Measurements from ENCODE around the gene MACIR. TPM values are rescaled to one million over a fixed set of nuclear protein-coding genes. Genes with fewer than 3 reads are reported as not detected.

The MACIR gene
- total RNA-seq, 4 donors from 2014 or later = 8.4 to 10.4 (median 9.5) TPM

GRCh38 chr5:103275851-103276250 lies 17.3 kb downstream of the MACIR start:
- DNase-seq (ENCODE audit: extremely low spot score) = no peak
- intact Hi-C loops (cut with DNase I) = no loop called here
- no peak overlapping the region for H3K4me3 ChIP-seq
- no peaks in the 10 kb centered on the region for H3K27me3 ChIP-seq
- WGBS = 91% methylated on average over 9 of the region's 12 CpGs
- no peak overlapping the region for H3K27ac ChIP-seq (replicated peaks in 1 of 4)
- TF ChIP-seq EP300 (IDR thresholded peaks at IDR 0.05) = no peak
- peaks cover 9 to 13% (median 12%) of the 10 kb centered on the region in 4 donors for H3K36me3 ChIP-seq
- no peaks in the 10 kb centered on the region for H3K9me3 ChIP-seq
- H3K4me1 ChIP-seq = peaks cover 0 to 23% (median 20%) of the 10 kb centered on the region in 4 donors

- intact Hi-C loops (cut with DNase I) = no loop called here
- WGBS = 95% methylated on average over 3 of the region's 3 CpGs
- Histone ChIP-seq H3K27ac (replicated peaks in 1 of 4) (no peak overlapping the region), H3K27me3 (no peaks in the 10 kb centered on the region), H3K4me1 (no peaks in the 10 kb centered on the region), H3K4me3 (no peak overlapping the region), H3K9me3 (no peaks in the 10 kb centered on the region), H3K36me3 (peaks cover 6 to 10% (median 8%) of the 10 kb centered on the region in 4 donors)
- TF ChIP-seq CTCF (IDR thresholded peaks at IDR 0.05) = no peak
- no peak for DNase-seq (ENCODE audit: extremely low spot score)
Measured at GRCh38 chr5:103280967-103281366, 22.4 kb downstream of the MACIR start.

GRCh38 chr5:103283120-103283519 lies 24.6 kb downstream of the MACIR start:
- no peak overlapping the region for H3K27ac ChIP-seq (replicated peaks in 1 of 4)
- H3K4me3 ChIP-seq = no peak overlapping the region
- DNase-seq (ENCODE audit: extremely low spot score) = no peak
- intact Hi-C loops (cut with DNase I) = no loop called here
- no peaks in the 10 kb centered on the region for H3K36me3 ChIP-seq
- TF ChIP-seq POLR2A (IDR thresholded peaks at IDR 0.05; ENCODE audit: low read depth) (no peak), CTCF (IDR thresholded peaks at IDR 0.05) (no peak), POLR2AphosphoS5 (IDR thresholded peaks at IDR 0.05) (no peak), EP300 (IDR thresholded peaks at IDR 0.05) (no peak)
- no peaks in the 10 kb centered on the region for H3K27me3 ChIP-seq
- H3K4me1 ChIP-seq = no peaks in the 10 kb centered on the region
- no peaks in the 10 kb centered on the region for H3K9me3 ChIP-seq
- 84% methylated on average over 2 of the region's 2 CpGs for WGBS

GRCh38 chr5:103283869-103284268 lies 25.3 kb downstream of the MACIR start:
- intact Hi-C loops (cut with DNase I) = no loop called here
- Histone ChIP-seq H3K36me3 (no peaks in the 10 kb centered on the region), H3K4me1 (no peaks in the 10 kb centered on the region), H3K27ac (replicated peaks in 1 of 4) (no peak overlapping the region), H3K9me3 (no peaks in the 10 kb centered on the region), H3K4me3 (no peak overlapping the region), H3K27me3 (no peaks in the 10 kb centered on the region)
- no peak for DNase-seq (ENCODE audit: extremely low spot score)
- TF ChIP-seq EP300 (IDR thresholded peaks at IDR 0.05) (no peak), POLR2AphosphoS5 (IDR thresholded peaks at IDR 0.05) (no peak), POLR2A (IDR thresholded peaks at IDR 0.05; ENCODE audit: low read depth) (no peak), CTCF (IDR thresholded peaks at IDR 0.05) (no peak)
- WGBS = 100% methylated on average over 3 of the region's 3 CpGs

GRCh38 chr5:103286622-103287021 lies 28.1 kb downstream of the MACIR start:
- DNase-seq (ENCODE audit: extremely low spot score) = no peak
- H3K4me3 ChIP-seq = no peak overlapping the region
- no peaks in the 10 kb centered on the region for H3K27me3 ChIP-seq
- peaks cover 0 to 5% (median 0%) of the 10 kb centered on the region in 4 donors for H3K4me1 ChIP-seq
- H3K27ac ChIP-seq (replicated peaks in 1 of 4) = no peak overlapping the region
- no peaks in the 10 kb centered on the region for H3K36me3 ChIP-seq
- 89% methylated on average over 3 of the region's 3 CpGs for WGBS
- TF ChIP-seq EP300 (IDR thresholded peaks at IDR 0.05) = no peak
- no peak for TF ChIP-seq CTCF (IDR thresholded peaks at IDR 0.05)
- no peak for TF ChIP-seq POLR2AphosphoS5 (IDR thresholded peaks at IDR 0.05)
- TF ChIP-seq POLR2A (IDR thresholded peaks at IDR 0.05; ENCODE audit: low read depth) = no peak
- H3K9me3 ChIP-seq = no peaks in the 10 kb centered on the region
- intact Hi-C loops (cut with DNase I) = no loop called here

All from esophagus muscularis mucosa (tissue), 4 donors.